ENCODE data around the gene OR10H5. TPM values are rescaled to one million over a fixed set of nuclear protein-coding genes. Genes with fewer than 3 reads are reported as not detected.
A peak's percentile ranks its signal among the peaks of the same experiment; 100 is the strongest.

Gene OR10H5
- total and polyA plus RNA-seq, 2 of the 13 experiments (the other 11 are each of a cell fraction or from before 2014, with no cell fraction given): not detected

- TF ChIP-seq HES4 (CRISPR knock-in tag; IDR thresholded peaks at IDR 0.05; ENCODE audit: borderline replicate concordance): peak; percentile 73
- 0 out of 2 replicates have a peak, but pooled peaks have one; percentile 30 for TF ChIP-seq SP5 (CRISPR knock-in tag; IDR thresholded peaks at IDR 0.05; ENCODE audit: borderline replicate concordance, low read depth)
- TF ChIP-seq HBP1 (CRISPR knock-in tag; IDR thresholded peaks at IDR 0.05; ENCODE audit: low read depth): 0 out of 2 replicates have a peak, but pooled peaks have one; percentile 38
- peak; percentile 28; the same call in 1 of the 2 replicates for TF ChIP-seq ZNF12 (CRISPR knock-in tag; IDR thresholded peaks at IDR 0.05)
- TF ChIP-seq MAFK (conservative IDR thresholded peaks at IDR 0.05 in 1 of 2, IDR thresholded peaks at IDR 0.05 in 1 of 2; ENCODE audit: low read length in 2 of 2): peak; percentile 68 to 82
- TF ChIP-seq, protein P1, sequence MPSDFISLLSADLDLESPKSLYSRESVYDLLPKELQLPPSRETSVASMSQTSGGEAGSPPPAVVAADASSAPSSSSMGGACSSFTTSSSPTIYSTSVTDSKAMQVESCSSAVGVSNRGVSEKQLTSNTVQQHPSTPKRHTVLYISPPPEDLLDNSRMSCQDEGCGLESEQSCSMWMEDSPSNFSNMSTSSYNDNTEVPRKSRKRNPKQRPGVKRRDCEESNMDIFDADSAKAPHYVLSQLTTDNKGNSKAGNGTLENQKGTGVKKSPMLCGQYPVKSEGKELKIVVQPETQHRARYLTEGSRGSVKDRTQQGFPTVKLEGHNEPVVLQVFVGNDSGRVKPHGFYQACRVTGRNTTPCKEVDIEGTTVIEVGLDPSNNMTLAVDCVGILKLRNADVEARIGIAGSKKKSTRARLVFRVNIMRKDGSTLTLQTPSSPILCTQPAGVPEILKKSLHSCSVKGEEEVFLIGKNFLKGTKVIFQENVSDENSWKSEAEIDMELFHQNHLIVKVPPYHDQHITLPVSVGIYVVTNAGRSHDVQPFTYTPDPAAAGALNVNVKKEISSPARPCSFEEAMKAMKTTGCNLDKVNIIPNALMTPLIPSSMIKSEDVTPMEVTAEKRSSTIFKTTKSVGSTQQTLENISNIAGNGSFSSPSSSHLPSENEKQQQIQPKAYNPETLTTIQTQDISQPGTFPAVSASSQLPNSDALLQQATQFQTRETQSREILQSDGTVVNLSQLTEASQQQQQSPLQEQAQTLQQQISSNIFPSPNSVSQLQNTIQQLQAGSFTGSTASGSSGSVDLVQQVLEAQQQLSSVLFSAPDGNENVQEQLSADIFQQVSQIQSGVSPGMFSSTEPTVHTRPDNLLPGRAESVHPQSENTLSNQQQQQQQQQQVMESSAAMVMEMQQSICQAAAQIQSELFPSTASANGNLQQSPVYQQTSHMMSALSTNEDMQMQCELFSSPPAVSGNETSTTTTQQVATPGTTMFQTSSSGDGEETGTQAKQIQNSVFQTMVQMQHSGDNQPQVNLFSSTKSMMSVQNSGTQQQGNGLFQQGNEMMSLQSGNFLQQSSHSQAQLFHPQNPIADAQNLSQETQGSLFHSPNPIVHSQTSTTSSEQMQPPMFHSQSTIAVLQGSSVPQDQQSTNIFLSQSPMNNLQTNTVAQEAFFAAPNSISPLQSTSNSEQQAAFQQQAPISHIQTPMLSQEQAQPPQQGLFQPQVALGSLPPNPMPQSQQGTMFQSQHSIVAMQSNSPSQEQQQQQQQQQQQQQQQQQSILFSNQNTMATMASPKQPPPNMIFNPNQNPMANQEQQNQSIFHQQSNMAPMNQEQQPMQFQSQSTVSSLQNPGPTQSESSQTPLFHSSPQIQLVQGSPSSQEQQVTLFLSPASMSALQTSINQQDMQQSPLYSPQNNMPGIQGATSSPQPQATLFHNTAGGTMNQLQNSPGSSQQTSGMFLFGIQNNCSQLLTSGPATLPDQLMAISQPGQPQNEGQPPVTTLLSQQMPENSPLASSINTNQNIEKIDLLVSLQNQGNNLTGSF (CRISPR knock-in tag; IDR thresholded peaks at IDR 0.05): no peak
- TF ChIP-seq DR1 (CRISPR knock-in tag; IDR thresholded peaks at IDR 0.05): no peak
- no peak for TF ChIP-seq ZNF138 (CRISPR knock-in tag; IDR thresholded peaks at IDR 0.05; ENCODE audit: low read depth)
- TF ChIP-seq SOX13 (IDR thresholded peaks at IDR 0.05): no peak
- peak in 1 of 2 experiments; percentile 25; a peak in 1 of 4 replicates for TF ChIP-seq SOX13 (CRISPR knock-in tag; conservative IDR thresholded peaks at IDR 0.05 in 1 of 2, IDR thresholded peaks at IDR 0.05 in 1 of 2)
- TF ChIP-seq CREB1 (IDR thresholded peaks at IDR 0.05): no peak
- peak; percentile 70; the same call in 1 of the 2 replicates for TF ChIP-seq CREB1 (CRISPR knock-in tag; IDR thresholded peaks at IDR 0.05)
- TF ChIP-seq ZNF790 (CRISPR knock-in tag; IDR thresholded peaks at IDR 0.05; ENCODE audit: borderline replicate concordance): peak; percentile 58; the same call in 1 of the 2 replicates
- TF ChIP-seq ARID5B (CRISPR knock-in tag; IDR thresholded peaks at IDR 0.05): no peak
Measured at GRCh38 chr19:15836330-15837220, 49.1 kb downstream of the OR10H5 start (continued).
